ACHN (cell line): ENCODE results near the gene CCT7.
"Not testable (repeated sequence)": the region's sequence is repeated elsewhere in the genome, so short reads cannot be mapped to it uniquely, and the experiment has no call there.

Experiments used
- DNase-seq: peaks from one replicate; pipeline ENCODE4 v3.0.0-alpha.2; 2015
- in situ Hi-C: cut with HindIII; loops from 2 replicates; pipeline ENCODE4 v1.10.0; 2017; ENCODE audit warnings: low sequenced_read_pairs, low pct_ligation_motif_present, low pct_unique_long_range_greater_than_20kb

Gene CCT7

DNA sequence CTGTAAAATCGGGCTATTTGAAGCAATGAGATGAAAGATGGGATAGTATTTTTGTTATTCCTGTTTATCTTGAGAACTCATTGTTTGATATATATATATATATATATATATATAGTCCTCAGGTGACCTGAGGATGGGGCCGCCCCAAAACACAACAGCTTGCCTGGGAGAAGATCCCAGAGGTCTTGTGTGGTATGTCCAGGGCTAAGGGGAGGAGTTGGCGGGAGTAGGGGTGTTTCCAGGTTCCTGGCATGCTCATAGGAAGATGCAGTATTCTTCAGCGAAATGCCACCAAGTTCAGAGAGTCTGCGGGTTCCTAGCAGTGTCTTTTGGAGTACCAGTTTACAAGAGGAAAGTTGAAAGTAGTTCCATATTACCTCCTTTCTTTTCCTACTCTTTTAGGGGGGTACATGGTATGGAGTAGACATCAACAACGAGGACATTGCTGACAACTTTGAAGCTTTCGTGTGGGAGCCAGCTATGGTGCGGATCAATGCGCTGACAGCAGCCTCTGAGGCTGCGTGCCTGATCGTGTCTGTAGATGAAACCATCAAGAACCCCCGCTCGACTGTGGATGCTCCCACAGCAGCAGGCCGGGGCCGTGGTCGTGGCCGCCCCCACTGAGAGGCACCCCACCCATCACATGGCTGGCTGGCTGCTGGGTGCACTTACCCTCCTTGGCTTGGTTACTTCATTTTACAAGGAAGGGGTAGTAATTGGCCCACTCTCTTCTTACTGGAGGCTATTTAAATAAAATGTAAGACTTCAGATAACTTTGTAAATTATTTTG, 18.3 kb downstream of the CCT7 start:
- no peak for DNase-seq
- in situ Hi-C loops: no loop called here

DNA sequence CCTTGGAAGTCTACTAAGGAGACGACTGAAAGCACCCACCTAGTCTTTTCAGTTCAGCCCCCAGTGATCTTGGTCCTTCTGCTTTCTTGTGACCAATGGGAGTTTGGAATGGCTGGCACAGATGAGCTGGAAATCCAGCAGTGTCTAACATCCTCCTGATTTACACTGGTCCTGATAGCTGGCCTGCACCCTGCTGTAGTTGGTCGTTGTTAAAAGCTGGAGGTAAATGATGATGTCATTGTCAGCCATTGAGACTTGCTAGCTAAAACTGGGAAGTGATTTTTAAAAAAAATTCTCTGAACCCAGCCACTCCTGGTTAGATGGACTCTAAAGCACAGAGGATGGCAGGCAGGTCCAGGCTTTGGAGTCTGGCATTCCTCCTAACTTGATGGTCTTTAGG, 19.3 kb downstream of the CCT7 start:
- no peak for DNase-seq
- in situ Hi-C loops: no loop called here

DNA sequence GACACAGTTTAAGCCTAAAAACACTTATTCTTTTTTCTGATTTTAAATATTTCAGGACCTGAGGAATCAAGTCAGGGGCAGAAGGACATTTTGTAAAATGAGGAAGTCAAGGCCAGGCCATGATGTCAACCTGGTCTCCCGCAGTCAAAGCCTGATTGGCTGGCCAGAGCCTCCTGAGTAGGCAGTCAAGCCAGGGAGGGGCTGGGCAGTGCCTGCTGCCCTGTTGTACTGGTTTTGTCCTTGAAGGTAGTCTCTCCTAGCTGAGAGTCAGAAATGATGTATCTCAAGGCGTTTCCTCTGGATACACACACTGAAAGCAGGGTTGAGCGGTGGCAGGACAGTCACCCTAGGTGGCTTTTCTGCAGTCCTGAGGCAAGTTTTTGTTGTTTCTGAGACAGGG, 19.8 kb downstream of the CCT7 start:
- in situ Hi-C loops: no loop called here
- DNase-seq: no peak

DNA sequence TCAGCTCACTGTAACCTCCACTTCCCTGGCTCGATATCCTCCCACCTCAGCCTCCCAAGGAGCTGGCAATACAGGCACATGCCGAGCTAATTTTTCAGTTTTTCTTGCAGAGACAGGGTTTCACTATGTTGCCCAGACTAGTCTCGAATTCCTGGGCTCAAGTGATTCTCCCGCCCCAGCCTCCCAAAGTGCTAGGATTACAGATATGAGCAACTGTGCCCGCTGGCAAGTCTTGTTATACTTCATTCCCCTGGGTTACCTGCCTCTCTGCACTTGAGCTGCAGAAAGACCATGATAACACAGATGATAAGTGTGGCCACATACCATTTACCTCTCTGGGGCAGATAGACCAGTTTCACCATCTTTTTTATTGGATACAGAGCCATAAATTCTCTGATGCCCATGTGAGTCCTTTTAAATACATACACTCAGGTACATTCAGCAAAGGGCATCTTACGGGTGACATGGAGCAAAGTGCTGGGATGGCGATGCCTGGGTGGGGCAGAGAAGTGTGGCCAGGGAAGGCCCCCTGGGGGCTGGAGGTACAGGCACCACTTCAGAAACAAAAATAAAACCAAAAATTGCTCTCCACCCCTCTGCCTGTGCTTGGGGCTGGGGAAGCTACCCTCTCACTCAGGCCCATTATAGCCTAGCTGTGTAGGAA, 20.4 kb downstream of the CCT7 start:
- in situ Hi-C loops: no loop called here
- DNase-seq: no peak

DNA sequence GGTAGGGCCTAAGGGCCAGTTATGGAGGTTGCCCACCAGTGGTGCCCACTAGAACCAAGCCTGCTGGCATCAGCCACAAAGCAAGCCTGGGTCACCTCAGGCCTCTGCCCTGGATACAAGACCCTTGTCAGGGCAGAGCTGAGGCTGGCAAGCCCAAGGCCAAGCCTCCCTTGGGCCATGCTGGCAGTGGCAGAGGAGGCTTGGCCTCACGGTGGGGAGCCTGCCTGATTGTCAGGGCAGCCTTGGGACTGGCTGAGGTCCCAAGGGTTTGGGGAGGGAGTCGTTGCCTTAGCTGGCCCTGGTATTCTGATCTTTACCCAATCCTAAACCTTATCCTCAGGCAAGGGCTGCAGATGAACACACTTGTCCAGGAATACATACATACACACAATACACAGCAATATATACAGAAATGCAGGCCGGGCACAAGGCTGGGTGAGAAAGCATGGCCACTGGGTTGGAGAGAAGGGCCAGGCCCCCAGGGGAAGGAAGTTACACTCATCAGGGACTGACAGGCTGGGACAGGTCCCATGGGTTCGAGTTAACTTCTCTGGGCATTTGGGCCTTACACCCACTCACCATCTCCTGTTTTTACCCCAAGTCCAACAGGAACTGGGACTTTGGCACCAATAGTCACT, 21.0 kb downstream of the CCT7 start:
- in situ Hi-C loops: no loop called here
- no peak for DNase-seq

DNA sequence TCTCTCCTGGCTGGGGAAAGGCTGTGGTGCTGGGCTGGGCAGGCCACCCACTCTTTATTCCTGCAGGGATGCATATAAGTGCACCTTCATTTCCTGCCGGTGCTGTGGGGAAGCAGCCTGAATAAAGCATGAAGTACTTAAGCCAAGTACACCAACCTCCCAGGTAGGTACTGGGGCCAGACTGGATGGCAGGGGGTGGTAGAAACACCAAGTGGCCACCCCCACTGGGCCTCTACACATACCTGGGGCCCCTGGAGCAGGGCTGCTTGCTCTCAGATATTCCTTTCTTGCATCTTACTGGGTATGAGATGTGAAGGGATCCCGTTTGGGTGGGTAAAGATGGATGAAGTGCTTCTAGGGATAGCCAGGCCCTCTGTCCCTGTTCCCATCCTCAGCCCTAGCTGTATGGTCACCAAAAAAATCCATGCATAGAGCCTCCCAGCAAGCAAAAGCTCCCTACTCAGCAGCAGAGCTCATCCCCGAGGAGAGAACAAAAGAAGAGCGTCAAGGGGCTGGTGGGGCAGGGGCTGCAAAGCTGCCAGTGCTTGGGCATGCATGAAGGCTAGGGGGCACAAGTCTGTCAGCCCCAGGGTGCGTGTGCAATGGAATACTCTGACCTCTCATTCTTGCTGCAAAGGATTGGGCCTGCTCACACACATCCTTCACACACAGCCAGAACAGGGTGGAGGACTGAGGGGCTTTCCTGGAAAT, 22.0 kb downstream of the CCT7 start:
- in situ Hi-C loops: no loop called here
- DNase-seq: no peak

DNA sequence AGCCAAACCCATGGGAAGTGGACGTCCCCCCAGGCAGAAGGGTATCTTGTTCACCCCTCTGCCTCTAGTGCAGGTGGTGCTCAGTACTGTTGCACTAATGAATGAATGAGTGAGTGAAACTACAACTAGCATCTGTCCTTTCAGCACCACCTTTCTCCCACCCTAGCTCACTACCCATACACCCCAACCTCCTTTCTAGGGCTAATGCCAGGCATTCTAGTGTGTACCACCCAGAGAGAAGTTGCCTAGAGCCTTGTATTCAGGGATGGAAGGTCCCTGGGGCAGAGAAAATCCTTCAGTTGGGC, 22.5 kb downstream of the CCT7 start:
- no peak for DNase-seq
- in situ Hi-C loops: no loop called here

DNA sequence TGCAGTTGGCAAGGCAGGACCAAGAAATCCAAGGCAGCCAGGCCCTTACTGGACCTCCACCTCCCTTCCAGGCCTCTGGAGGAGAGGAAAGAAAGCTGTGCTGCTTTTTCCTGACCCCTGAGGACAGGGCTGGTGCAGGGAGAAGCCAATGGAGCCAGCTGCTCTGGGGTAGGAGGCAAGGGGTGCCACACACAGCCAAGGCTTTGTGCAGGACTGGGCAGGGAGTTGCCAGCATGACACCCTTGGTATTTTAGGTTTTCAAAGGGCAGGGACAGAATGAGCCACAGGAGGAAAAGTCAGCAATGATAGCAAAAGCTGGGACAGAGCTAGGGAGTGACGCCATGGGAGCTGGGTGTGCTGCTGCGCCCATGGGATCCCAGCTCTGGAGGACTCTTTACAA, 22.9 kb downstream of the CCT7 start:
- in situ Hi-C loops: no loop called here
- DNase-seq: no peak

DNA sequence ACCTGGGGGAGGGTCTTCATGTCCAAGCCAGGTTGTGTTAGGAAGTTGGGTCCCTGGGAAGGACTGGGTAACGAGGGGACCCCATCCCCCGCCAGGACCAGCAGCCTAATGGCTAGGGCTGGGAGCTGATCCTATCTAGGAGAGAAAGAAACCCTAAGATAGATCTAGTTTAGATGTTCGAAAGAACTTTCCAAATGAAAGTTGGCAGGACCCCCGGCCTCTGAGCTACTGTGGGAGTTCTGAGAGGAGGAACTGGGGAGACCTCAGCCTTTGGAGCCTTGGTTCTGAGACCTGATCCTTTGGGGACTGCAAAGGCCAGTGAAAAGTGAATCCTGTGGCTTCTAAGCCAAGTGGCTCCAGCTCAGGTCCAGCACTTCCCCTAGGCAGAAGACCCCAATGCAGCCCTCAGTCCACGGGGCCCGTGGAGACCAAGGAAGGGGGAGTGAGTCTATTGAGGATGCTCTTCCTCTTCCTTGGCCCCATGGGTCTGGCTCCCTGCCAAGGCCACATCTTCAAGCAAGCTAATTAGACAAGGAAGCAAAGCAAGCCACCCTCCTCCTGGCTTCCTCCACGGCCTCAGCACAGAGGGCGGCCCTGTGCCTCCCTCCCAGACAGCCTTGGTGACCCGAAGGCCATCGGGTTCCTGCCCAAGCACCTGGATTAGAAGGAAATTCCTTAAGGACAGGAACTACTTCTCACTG, 23.5 kb downstream of the CCT7 start:
- no peak for DNase-seq
- in situ Hi-C loops: no loop called here

DNA sequence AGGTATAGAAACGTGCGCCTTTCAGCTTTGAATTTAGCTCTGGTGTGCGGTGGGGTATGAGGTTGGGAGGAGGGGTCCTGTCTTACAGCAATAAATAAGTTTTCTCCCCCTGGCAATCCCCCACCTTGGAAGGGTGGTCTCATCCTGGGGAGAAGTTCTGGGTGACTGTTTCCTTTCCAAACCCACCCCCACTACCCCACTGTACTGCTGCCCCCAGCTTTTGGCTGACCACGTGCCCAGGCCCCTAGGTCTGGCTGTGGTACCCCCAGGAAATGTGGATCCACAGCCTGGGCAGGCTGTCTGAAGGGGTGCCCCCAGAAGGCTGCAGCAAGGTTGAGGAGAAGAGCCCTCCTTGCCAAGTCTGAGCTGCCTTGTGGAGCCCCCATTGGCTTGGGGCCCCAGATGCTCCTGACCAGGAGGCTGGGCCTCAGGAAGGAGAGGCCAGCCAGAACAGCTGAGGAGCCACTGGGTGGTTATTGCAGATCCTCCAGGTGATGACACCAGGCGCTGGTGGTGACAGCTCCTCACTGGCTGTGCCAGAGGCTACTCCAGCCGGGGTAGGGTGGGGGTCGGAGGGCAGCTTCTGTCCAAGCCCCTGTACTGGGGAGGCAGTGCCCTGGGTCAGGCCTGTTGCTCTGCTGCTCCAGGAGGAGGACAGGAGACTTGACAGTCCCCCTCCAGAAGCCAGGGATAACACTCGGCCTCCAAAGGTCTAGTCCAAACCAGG, 24.2 kb downstream of the CCT7 start:
- in situ Hi-C loops: no loop called here
- no peak for DNase-seq

DNA sequence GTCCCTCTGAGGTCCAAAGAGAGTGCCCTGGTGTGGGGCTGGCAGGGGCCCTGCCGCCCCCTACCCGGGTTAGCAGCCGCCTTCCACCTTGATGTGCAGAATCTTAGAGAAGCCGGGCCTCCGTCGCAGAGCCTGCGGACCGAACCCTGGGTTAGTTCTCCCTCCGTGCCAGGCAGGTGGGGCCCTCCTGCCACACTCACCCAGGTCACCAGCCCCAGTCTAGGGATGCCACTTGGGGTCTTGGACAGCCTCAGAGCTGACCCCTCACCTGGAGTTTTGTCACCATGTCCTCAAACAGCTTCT, 24.8 kb downstream of the CCT7 start:
- in situ Hi-C loops: no loop called here
- DNase-seq: no peak

DNA sequence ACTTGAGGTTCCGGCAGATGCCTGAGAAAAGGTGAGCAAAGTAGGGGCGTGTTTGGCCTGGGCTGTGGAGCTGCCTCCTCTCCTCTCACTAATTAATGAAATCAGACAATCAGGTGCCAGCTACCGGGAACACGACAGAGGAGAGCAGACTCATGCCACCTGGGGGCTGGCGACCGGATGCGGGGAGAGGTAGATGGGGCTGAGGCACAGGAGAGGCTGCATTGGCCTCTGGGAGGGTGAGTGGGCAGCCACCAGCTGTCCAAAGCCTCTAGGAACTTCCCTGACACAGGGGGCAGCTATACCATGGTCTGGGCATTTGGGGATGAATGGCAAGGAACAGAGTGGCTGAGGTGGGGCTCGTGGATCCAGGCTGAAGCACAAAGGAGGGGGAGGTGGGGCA, 25.2 kb downstream of the CCT7 start:
- no peak for DNase-seq
- in situ Hi-C loops: no loop called here

DNA sequence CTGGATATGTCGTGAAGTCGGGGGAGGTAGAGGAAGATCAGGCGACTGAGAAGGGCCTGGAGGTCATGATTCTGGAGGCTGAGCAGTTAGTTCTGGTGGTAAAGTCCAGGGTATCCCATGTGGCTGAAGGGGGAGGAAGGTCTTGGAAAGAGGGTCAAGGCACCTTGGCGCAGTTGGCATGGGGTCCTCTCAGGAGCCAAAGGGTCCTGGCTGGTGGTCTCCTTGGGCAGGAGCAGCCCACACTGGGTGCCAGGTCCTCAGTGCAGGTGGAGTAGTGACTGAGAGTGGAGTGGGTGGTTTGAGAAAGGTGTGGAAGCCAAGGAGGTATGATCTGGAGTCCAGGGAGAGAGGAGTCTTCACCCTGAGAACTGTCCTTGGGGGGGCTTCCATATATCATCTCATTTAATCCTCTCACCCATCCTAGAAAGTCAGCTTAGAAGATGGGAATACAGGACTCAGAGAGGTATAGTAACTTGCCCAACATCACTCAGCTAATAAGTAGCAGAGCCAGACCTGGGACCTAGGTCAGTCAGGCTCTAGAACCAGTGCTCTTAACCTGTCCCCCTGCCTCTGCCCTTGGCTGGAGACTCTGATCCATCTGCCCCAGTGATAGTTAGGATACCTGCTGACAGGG, 25.7 kb downstream of the CCT7 start:
- no peak for DNase-seq
- in situ Hi-C loops: no loop called here

DNA sequence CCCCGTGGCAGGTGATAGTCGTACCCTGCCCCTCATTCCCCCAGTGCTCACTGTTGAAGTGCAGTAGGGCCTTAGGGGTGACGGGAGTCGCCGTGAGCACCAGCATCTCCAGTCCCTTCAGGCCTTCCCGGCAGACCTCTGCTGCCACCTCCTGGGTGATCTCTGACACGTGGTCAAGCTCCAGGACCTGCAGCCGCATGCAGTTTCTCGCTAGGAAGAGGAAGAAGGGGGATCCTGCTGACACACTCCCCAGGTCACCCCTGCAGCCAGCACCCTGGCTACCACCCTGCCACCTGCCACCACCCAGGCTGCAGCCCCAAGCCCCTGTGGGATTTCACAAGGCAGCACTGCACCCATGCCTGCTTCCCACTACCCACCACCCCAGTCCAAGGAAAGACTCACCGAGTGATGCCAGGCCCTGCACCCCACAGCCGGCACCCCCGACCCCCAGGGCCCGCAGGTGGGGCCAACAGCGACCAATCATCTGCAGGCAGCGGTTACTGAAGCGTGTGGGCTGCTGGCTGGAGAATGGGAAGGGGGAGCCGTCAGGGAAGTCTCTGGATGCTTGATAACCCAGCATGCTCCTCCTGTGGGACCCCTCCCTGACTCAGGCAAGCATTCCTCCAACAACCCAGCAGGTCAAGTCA, 26.4 kb downstream of the CCT7 start:
- in situ Hi-C loops: no loop called here
- peak; percentile 53 for DNase-seq

DNA sequence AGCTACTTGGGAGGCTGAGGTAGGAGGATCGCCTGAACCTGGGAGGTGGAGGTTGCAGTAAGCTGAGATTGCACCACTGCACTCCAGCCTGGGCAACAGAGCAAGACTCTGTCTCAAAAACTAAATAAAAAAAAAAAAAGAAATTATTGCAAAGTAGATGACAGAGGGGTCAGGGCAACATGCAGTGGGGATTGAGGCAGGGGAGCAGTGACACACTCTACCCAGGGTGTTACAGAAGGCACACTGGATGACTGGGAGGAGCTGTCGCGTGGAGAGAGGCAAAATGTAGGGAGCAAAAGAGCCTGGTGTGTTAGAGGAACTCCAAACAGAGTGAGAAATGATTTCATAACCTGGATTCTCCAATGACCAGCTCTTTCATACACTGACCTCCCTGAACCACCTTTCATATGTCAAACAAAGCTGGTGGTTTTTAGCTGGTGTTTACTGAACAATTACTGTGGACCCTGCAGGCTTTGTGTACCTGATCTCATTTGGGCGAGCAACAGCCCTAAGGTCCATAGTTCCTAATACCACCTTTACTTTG, 28.1 kb downstream of the CCT7 start:
- in situ Hi-C loops: no loop called here

DNA sequence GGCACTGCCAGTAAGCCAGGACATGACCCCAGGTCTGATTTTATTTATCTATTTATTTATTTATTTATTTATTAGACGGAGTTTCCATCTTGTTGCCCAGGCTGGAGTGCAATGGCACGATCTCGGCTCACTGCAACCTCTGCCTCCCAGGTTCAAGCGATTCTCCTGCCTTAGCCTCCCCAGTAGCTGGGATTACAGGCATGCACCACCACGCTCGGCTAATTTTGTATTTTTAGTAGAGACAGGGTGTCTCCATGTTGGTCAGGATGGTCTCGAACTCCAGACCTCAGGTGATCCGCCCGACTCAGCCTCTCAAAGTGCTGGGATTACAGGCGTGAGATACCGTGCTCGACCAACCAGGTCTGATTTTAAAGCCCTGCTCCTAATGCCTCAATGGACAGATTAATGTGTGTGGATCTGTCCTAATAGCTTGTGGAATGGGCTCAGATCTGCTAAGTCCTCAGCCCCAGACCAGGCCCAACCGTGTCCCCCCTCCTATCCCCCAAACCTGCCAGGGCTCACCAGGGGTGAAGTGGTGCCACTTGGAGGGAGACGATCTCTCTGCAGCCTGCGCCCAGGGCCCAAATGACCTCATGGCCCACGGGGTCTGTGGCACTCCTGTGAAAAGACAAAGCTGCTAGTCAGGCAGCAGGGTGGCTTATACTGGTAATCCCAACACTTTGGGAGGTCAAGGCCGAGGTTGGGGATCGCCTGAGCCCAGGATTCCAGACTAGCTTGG, 28.8 kb downstream of the CCT7 start:
- DNase-seq, in situ Hi-C loops: not testable (repeated sequence)

More for the DNA sequence above, 28.1 kb downstream of the CCT7 start:
- DNase-seq: no peak
